IPS DF 4.7 (cell line): ENCODE results near the gene EDAR.

Experiments
- DNase-seq: peaks from one replicate; pipeline ENCODE4 v3.0.0-alpha.2; 2013; ENCODE audit warnings: low spot score; ENCODE audit errors: extremely low read depth

The EDAR gene

DNA sequence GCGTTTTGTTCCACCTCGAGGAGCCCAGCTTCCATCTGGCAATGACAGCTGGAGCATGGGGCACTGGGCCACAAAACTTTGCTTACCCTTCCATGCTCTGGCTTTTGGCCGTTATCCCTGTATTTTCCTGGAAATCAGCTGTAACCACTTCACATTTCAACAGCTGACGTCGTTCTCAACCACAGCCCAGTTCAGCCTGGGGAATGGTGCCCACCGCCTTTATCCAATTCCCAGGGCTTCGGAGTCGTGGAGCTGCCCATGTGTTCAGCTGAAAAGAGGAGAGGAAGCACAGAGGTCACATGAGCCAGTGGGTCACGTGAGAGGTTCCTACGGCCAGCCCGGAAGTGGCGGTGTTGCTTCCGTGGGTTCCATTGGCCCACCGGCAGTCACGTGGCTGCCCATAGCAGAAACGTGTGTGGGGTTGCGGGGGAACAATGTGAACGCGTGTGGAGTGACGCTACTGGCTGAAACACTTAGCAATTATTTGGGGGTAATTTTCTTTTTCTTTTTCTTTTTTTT lies 16.7 kb upstream of the EDAR start:
- DNase-seq: no peak

DNA sequence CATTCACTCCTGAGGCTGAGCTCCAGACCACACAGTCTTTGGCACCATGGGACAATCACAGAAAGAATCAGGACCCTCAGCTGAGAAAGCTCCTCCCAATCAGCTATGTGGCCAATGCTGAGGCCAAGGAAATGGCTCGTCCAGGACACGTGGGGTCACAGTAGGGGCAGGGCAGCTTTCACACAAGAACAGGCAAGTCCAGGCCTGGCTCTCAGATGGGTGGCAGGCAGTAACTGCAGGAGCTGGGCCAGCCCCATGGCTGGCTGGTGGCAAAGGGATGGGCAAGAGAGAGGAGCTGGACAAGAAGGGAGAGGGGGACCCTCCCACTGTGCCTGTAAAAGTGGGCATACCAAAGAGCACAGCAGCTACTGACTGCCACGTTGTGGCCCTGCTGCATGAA lies 12.2 kb upstream of the EDAR start:
- no peak for DNase-seq

DNA sequence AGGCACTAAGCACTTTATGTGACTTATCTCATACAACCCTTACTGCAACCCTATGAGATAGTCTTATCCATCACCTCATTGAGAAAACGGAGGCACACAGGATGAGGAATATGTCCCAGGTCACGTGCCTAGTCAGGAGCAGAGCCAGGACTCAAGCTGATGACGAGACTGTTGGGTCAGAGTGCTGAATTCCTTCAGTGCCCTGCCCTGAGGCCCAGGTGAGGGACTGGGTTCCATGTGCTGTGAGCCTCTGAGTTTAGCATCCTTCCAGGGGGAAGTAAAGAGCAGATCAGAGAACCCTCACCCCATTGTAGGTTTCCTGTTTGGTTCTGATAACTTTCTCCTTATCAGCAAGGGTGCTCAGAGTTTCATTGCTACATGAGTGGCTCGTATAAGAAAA lies 11.7 kb upstream of the EDAR start:
- DNase-seq: no peak

DNA sequence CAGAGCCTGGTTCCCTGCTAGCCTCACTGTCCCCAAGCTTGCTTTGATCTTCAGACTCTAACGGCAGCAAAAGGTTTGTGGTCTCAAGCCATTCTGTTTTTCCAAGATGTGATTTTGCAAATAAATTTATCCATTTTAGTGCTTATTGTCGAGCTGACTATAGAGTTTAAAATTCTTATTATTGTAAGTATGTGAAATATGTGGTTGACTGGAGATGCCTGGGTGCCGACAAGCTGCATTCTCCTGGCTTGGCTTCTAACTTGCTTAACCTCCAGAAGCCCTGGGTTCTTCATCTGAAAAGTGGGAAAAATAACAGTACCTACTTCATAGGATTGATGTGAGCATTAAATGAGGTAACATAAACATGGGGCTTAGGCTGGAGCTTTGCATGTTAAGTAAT lies 9.9 kb upstream of the EDAR start:
- DNase-seq: no peak

DNA sequence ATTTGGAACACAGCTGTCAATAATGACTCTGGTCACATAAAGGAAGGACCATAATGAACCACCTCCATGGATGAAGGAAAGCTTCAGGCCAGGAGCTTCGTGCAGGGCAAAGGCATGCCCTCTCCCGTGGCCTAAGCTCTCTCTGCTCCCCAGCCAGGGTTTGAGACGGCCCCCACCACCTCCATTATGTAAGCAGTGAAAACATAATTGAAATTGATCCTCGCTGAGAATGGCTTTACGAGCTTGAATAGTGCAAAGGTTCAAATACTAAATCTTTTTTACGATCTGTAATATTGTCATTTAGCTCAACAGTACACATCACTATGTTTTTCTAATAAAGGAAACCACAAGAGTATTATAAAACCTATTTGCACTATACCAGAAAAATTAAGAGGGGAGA lies 5.2 kb upstream of the EDAR start:
- DNase-seq: no peak

DNA sequence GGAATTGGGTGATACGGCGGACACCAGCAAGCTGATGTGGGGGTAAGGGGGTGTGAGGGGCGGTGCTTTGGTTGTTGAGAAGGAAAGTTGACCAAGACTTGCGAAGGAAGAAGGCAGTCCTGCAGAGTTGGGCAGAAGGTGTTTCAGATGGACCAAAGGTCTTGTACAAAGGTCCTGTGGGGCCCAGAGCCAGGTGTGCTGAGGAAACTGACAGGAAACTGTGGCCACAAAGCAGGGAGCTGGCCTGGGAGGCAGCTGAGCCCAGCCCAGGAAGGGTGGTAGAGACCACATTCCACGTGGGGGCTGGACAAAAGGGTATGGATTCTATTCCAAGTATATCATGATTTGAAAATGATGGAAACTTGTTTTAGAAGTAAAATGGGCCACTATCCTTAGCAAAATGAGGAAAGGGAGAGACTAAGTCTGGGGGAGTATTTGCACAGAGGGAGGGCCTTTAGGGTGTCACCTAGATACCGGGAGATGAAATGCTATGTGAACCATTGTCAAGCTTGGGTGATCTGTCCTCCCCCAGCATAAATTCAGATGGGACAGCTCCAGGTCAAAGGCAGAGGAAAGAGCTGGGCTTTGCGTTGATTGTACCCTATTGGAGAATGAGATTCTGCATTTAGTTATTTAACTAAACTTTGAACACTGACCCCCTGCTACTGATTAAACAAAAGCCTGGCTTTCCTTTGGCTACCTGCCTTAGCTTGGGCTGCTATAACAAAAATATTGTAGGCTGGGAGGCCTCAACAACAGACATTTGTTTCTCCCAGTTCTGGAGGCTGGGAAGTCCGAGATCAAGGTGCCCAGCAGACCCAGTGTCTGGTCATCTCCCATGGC lies 4.3 kb upstream of the EDAR start:
- no peak for DNase-seq

DNA sequence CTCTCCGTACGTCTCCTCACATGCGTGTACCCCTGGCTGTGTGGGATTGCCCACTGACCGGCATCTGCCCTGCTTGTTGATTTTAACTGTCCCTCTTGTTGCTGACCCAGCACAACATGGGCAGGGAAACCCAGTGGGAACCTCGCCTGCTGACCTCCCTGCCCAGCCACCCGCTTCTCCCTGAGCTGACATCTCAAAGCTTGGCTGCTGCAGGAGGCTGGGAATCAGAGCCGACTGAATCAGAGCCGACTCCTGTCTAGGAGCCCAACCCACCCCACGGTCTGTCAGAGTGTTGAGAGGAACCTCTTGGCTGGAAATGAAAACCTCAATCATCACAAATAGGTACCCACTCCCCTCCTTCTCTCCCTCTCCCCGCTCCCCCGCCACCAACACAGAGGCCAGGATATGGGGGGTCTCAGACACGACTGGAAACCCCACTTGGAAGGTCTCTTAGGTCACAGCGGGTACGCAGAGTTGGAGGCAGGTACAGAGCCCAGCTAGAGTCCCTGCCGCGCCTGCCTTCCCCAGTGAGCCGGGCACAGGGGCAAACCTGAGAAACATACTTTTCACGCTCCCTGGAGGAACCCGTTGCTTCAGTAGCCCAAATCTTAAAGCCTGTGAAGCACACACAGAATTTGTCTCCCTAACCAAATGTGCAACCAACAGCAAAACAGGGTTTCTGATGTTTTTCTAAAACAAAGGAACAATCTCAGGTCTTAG lies 784 bp downstream of the EDAR start:
- DNase-seq: no peak

DNA sequence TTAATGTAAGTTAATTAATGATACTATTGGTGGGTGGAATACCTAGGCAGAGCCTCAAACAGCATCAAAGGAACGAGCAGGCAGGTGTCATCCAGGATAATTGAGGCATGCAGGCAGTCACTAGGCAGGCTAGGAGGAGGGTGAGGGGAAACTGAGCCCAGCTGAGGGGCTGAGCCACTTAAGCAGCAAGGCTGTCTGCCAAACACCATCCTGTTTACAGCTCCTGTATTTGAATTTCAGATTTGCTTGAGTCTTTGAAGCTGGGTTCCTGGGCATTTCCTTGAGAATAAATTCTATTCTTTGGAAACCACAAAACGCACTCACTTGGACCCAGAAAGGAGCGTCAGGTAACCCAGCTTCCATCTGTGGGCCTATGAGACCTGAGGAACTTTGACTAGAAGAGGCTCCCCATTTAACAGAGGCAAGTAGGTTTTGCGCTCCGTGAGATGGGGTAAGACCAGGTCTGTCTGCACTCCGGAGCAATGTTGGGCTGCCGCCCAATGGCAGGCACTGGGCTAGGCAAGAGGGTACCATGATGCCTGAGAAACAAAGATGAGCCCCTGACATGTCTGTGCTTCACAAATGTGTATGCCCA lies 2.0 kb downstream of the EDAR start:
- no peak for DNase-seq

DNA sequence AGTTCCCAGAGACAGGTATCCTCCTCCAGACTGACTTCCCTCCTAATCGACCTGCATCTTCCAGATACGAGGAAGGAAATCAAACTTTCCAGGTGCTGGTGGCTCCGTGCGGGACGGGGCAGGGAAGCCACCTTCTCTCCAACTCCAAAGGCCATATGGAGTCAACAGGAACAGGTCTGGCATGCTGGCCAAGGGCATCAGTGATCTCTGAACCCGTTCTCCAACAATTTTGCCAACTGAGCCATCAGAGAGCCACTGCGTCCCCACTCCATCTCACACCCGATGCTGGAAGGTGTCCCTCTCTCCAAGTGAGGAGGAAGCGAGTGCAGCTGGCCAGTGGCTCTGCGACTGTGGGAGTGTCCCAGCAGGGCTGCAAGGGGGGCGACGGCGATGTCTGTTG lies 5.4 kb downstream of the EDAR start:
- no peak for DNase-seq

DNA sequence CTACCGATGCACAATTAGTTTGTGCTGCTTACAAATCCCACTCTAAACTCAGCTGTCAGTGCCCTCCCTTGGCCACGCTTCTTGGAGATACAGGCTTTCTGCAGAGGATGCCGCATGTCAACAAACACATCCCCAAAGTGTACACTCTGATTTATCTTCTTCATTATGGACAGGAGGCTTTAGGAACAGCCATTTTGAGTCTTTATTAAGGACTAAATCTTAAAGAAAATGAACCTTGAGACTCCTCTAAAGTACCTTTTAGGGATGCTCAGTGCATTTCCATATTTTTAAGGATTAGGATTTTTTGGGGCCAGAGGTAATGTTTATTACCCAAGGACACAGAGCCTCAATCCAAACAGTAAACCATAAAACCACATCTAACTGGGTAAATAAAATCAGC lies 6.0 kb downstream of the EDAR start:
- no peak for DNase-seq

DNA sequence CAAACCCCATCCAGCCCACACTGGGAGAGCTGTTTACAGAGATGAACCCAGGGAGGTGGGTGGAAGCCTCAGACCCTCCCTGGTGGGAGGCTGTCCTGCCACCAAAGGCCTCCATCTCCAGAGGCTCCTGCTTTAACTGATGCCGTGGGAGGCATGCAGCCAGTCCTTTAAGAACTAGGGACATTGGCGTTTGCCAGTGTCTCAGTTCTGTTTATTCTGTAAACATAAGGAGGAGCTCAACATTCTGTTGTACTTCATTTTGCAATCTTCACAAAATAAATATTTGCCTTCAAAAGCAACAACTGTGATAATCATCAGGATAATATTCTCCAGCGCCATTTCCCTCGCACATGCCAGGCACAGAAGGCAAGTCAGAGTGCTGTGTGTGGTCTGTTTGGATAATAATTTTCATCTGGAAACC lies 6.8 kb downstream of the EDAR start:
- no peak for DNase-seq

DNA sequence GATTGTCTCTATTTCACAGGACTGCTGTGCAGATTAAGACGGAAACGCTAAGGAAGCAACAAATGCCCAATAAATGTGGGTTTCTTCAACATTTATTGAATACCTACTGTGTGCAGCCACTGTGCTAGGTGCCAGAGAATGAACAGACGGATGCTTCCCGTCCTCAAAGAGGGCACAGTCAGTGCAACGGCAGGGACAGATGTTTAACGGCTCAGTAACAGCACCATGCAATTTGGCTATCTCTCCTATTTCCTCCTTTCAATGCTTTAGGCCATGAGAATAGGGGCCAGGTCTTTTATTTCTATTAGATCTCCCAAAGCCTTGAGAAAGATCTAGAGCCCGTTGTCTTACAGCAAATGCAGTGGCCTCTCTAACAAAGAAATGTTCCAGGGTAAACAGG lies 7.2 kb downstream of the EDAR start:
- no peak for DNase-seq

DNA sequence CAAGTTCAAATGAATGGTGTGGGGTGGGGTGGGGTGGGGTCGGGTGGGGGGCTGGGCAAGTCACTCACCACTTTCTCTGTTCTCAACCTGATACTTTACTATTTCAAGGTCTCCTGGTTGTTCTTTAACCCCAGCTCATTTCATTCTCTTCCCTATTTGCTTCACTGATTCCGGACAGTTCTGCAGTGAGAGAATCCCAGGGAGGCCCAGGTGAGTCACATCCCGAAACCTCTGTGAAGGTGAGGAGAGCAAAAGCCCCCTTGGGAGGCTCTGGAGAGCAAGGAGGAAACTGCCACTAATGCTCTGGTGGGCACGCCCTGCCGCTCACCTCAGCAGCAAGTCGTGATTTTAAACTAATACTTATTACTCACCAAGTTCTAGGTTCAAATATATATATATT lies 8.9 kb downstream of the EDAR start:
- DNase-seq: no peak

DNA sequence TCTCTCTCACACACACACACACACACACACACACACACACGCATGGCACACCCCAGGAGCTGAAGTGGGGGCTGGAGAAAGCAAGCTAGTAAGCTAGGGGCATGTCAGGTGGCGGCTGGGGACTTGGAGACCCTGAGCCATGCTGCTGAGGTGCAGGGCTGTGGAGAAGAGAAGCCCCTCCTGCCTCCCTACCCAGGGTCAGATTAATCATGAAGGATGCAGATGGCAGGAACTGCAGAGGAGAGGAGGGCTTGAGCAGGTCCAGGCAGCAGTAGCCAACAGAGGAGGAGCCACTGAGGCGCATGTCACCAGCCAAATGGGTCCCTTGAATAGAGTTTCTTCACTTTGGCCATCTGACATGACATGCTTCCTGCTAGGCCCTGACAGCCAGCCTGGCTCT lies 9.6 kb downstream of the EDAR start:
- DNase-seq: no peak

DNA sequence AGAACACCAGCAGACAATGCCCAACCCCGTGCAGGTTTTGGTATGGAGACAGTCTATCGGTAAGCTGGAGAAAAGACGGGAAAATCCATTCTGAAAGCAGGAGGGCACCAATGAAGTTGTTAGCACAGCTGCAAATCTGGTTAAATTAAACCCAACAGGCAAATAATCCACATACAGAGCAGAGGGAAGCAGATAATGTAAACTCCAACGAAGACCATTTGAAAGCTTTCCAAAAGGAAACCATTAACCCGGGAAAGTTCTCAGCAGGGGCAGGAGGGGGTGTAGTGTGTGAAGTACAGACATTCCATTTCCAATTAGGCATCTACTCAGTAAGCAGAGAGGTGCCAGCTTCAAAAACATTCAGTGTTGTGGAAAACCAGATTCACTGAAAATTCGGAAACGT lies 10.3 kb downstream of the EDAR start:
- DNase-seq: no peak

DNA sequence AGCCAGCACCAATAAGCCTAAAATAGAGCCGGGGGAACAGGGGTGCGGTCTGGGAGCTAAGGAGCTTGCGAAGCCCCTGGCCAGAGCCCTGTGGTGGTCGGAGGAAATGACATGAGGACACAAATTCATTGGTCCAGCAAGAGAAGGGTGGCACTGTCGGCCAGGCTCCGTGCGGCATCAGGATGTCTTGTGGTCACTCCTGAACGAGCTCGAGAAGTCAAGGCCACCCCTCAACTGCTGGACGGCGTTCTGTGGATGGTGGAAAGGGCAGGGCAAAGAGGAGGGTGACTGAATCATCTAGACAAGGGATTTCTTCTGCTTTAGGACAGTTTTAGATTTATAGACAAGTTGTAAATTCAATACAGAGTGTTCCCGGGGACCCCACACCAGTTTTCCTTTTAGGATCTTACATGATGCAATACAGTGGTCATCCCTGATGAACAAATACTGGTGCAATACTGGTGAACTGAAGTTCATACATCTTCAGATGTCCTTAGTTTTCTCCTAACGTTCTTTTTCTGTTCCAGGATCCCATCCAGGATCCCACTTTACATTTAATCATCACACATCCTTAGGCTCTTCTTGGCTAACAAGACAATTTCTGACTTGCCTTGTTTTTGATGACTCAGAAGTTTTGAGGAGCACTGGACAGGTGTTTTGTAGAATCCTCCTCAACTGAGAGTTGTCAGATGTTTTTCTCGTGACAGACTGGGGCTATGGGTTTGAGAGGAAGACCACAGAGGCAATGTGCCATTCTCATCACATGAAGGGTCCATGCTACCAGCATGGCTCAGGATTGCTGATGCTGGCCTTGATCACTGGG lies 13.2 kb downstream of the EDAR start:
- no peak for DNase-seq

DNA sequence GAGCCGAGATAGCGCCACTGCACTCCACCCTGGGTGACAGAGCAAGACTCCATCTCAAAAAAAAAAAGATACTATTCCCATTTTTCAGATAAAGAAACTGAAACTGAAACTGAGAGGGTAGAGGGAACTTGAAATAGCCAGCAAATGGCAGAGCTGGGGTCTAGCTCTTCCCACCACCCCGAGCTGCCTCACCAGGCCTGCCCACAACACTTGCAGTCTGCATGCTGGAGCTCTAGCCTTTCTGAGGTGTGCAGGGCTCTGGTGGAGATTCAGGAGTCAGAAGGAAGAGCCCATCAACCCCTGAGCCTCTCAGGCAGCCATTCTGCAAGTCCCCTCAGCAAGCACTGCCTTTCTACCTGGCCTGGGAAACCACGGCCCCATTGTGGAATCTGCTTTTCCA lies 14.3 kb downstream of the EDAR start:
- DNase-seq: no peak

DNA sequence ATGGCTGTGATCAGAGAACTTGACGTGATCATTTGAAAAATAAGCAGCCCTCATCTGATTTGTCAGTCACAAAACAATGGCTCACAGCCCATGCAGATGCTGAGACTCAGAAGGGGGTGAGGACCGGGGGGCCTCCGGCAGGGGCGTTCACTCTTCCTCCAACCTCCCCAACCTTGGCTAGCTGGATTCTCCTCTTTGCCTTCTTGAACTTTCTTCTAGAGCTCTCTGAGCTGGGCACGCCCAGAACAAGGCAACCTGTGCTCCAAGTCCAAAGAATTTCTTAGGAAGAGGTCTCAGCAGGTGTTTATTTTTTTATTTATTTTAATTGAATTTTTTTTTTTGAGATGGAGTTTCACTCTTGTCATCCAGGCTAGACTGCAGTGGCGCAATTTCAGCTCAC lies 16.4 kb downstream of the EDAR start:
- no peak for DNase-seq

DNA sequence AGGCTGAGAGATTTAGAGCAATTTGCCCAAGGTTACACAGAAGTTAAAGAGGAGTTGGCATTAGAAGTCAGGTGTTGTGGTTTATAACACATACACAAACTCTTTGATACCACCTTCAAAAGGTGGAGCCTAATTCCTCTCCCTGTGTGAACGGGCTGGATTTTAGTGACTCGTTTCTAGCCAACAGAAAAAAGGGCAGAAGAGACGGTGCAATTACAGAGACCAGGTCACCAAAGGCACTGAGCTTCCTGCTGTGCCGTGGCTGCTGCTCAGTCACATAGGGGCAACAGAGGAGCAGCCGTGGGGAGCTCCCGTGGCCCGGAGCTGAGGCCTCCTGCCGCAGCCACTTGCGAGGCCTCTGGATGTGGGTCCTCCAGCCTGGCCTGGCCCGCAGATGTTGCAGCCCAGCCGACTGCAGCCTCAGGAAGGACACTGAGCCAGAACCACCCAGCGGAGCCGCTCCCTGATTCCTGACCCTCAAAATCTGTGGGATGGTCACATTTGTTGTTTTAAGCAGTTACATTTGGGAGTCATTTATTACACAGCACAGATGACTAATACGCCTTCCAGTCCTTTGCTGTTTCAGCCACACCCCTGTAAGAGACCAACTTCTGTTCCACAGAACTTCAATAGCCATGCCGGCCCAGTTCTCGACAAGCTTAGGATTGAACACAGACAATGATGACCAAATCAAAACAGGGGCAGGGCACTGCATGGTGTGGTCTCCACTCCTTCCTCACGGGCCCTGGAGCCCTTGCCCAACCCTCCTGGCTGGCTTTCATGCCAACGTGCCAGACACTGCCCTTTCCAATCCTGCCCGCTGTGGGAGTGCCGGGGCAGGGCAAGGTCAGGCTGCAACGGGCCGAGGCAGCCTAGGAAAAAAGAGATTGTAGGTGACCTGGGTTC lies 17.1 kb downstream of the EDAR start:
- DNase-seq: no peak

DNA sequence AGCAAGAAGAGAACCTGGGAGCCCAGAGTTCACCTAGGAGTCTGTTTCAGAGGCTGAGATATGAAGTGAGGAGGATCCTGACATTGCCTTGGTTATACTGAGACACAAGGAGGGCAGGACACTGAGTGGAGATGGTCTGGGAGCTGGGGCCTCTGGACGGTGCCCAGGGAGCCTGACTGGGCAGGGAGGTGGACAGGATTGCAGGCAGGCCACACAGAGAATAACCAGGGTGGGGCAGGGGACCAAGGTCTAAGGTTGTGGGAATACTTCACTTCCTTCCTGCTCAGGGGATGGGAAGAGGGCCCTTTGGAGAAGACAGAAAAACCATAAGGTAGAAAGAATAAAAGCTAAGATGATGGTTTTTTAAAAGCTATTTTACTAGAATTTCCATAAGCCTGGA lies 18.7 kb downstream of the EDAR start:
- DNase-seq: no peak

DNA sequence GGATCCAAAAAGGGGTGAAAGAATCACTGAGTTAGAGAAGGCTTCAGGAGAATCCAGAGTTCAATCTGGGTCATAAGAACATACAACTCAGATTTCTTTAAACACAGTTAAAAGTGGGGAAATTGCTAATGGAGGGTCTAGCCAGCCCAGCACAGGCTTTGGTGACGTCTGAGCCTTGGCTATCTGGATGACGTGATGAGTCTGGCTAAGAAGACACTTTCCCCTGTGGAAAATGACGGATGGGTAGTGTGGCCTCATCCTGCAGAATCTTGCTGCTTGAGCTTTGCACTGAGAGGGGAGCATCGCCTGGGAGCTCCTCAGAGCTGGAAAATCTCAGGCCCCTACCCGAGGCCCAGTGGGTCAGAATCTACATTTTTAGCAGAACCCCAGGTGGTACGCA lies 19.2 kb downstream of the EDAR start:
- no peak for DNase-seq
